Loucy (cell line): Measurements from ENCODE around the gene DOK1.

Experiments used
- H2AFZ ChIP-seq: fragments of 200-600 bp; sonication (generic); 2 replicates; pipeline ENCODE4 v1.6.0; 2016; ENCODE audit warnings: antibody characterized with exemption, mild to moderate bottlenecking, low read length, moderate library complexity
- H3F3A ChIP-seq: fragments of 200-600 bp; 2 replicates; pipeline ENCODE4 v1.6.0; 2016; ENCODE audit warnings: antibody characterized with exemption, low read depth, mild to moderate bottlenecking
- H3K27me3 ChIP-seq: fragments of 200-600 bp; sonication (generic); 2 replicates; pipeline ENCODE4 v1.6.1; 2014; ENCODE audit warnings: low read length, mild to moderate bottlenecking; ENCODE audit not compliant: insufficient read depth, poor library complexity, severe bottlenecking
- H3K36me3 ChIP-seq: fragments of 200-600 bp; sonication (generic); 2 replicates; pipeline ENCODE4 v1.6.1; 2016; ENCODE audit warnings: low read length; ENCODE audit not compliant: insufficient read depth
- H3K4me1 ChIP-seq: fragments of 200-600 bp; sonication (generic); 2 replicates; pipeline ENCODE4 v1.5.1; 2014; ENCODE audit warnings: low read length, mild to moderate bottlenecking; ENCODE audit not compliant: insufficient read depth, poor library complexity, severe bottlenecking
- H3K4me2 ChIP-seq: fragments of 200-600 bp; sonication (generic); 2 replicates; pipeline ENCODE4 v1.6.0; 2014; ENCODE audit warnings: antibody characterized with exemption, low read length, low read depth, mild to moderate bottlenecking; ENCODE audit not compliant: poor library complexity, severe bottlenecking
- H3K4me3 ChIP-seq: fragments of 200-600 bp; sonication (generic); 2 replicates; pipeline ENCODE4 v1.5.1; 2014; ENCODE audit warnings: low read length, mild to moderate bottlenecking, mixed read lengths; ENCODE audit not compliant: poor library complexity, severe bottlenecking
- H3K79me2 ChIP-seq: fragments of 200-600 bp; sonication (generic); 2 replicates; pipeline ENCODE4 v1.6.1; 2014; ENCODE audit warnings: low read length; ENCODE audit not compliant: insufficient read depth
- H3K9ac ChIP-seq: fragments of 200-600 bp; sonication (generic); 2 replicates; pipeline ENCODE4 v1.6.0; 2014; ENCODE audit warnings: mild to moderate bottlenecking, low read depth, low read length, moderate library complexity; ENCODE audit not compliant: poor library complexity, severe bottlenecking
- H3K9me2 ChIP-seq: fragments of 200-600 bp; sonication (generic); replicated peaks from 2 replicates; pipeline ENCODE4 v1.6.1; 2016; ENCODE audit warnings: low read depth, low read length, mixed read lengths
- H3K9me3 ChIP-seq: fragments of 200-600 bp; sonication (generic); 2 replicates; pipeline ENCODE4 v1.6.1; 2014; ENCODE audit warnings: mild to moderate bottlenecking, antibody characterized with exemption, low read length, low read depth; ENCODE audit not compliant: insufficient read depth
- H4K20me1 ChIP-seq: fragments of 200-600 bp; sonication (generic); 2 replicates; pipeline ENCODE4 v1.6.0; 2014; ENCODE audit warnings: antibody characterized with exemption, low read length, mild to moderate bottlenecking; ENCODE audit not compliant: insufficient read depth, poor library complexity, severe bottlenecking
- CTCF ChIP-seq: fragments of 200-600 bp; sonication (generic); conservative IDR thresholded peaks from 2 replicates; pipeline ENCODE4 v1.5.1; 2014; ENCODE audit warnings: mild to moderate bottlenecking, antibody characterized with exemption, low read length
- EZH2phosphoT487 ChIP-seq: fragments of 200-600 bp; IDR thresholded peaks from 2 replicates; pipeline ENCODE4 v1.6.1; 2018; ENCODE audit warnings: antibody characterized with exemption, mild to moderate bottlenecking, moderate library complexity, borderline replicate concordance

DOK1 gene

GRCh38 chr2:74548900-74549826 lies 5.4 kb upstream of the DOK1 start:
- H3K9ac ChIP-seq, result no peak overlapping the region
- no peaks in the 10 kb centered on the region for H3K27me3 ChIP-seq
- H3K9me2 ChIP-seq, result no peaks in the 10 kb centered on the region
- H3F3A ChIP-seq, result no peaks in the 10 kb centered on the region
- no peak overlapping the region for H3K4me2 ChIP-seq
- H3K4me1 ChIP-seq, result peaks cover 14% of the 10 kb centered on the region
- no peaks in the 10 kb centered on the region for H3K36me3 ChIP-seq
- H3K79me2 ChIP-seq, result 0 out of 2 replicates have a peak, but pooled peaks cover 2% of the 10 kb centered on the region
- H4K20me1 ChIP-seq, result no peaks in the 10 kb centered on the region
- TF ChIP-seq EZH2phosphoT487, result no peak
- no peak for TF ChIP-seq CTCF
- H2AFZ ChIP-seq, result no peak overlapping the region
- no peaks in the 10 kb centered on the region for H3K9me3 ChIP-seq
- no peak overlapping the region for H3K4me3 ChIP-seq

GRCh38 chr2:74550231-74550630 lies 4.3 kb upstream of the DOK1 start:
- H3F3A ChIP-seq, result no peaks in the 10 kb centered on the region
- peaks cover 18% of the 10 kb centered on the region for H3K4me1 ChIP-seq
- H3K79me2 ChIP-seq, result peaks cover 13% of the 10 kb centered on the region
- no peak overlapping the region for H3K4me3 ChIP-seq
- TF ChIP-seq CTCF (no peak), EZH2phosphoT487 (no peak)
- no peaks in the 10 kb centered on the region for H3K9me3 ChIP-seq
- H2AFZ ChIP-seq, result no peak overlapping the region
- no peak overlapping the region for H3K9ac ChIP-seq
- no peaks in the 10 kb centered on the region for H3K9me2 ChIP-seq
- H3K27me3 ChIP-seq, result no peaks in the 10 kb centered on the region
- no peaks in the 10 kb centered on the region for H3K36me3 ChIP-seq
- H3K4me2 ChIP-seq, result no peak overlapping the region
- peaks cover 3% of the 10 kb centered on the region for H4K20me1 ChIP-seq

- Histone ChIP-seq H3K4me1 (peaks cover 31% of the 10 kb centered on the region), H3K9me3 (no peaks in the 10 kb centered on the region), H3K79me2 (peaks cover 26% of the 10 kb centered on the region), H3K36me3 (no peaks in the 10 kb centered on the region), H3K9me2 (no peaks in the 10 kb centered on the region), H3K4me3 (no peak overlapping the region), H4K20me1 (peaks cover 9% of the 10 kb centered on the region), H3K4me2 (no peak overlapping the region), H3K27me3 (no peaks in the 10 kb centered on the region), H3F3A (no peaks in the 10 kb centered on the region), H2AFZ (no peak overlapping the region), H3K9ac (no peak overlapping the region)
- TF ChIP-seq CTCF (no peak), EZH2phosphoT487 (no peak)
Measured at GRCh38 chr2:74551530-74551929, 3.0 kb upstream of the DOK1 start.
